Parathyroid adenoma (tissue), 2 donors: ENCODE results near the gene MESD.

Experiments used
- H2AFZ ChIP-seq: fragments of 300-600 bp; sonication (generic); one replicate; pipeline ENCODE4 v1.7.0; 2017; ENCODE audit warnings: antibody characterized with exemption, mild to moderate bottlenecking
- H3K27ac ChIP-seq: fragments of 300-600 bp; sonication (generic); one replicate; pipeline ENCODE4 v1.7.0; 2017
- H3K27me3 ChIP-seq: fragments of 300-600 bp; sonication (generic); one replicate; pipeline ENCODE4 v1.7.0; 2017; ENCODE audit warnings: low read length; ENCODE audit not compliant: control insufficient read depth, insufficient read depth
- H3K36me3 ChIP-seq: fragments of 300-600 bp; sonication (generic); one replicate; pipeline ENCODE4 v1.7.0; 2017; ENCODE audit warnings: low read length; ENCODE audit not compliant: control insufficient read depth, insufficient read depth
- H3K4me1 ChIP-seq: fragments of 300-600 bp; sonication (generic); one replicate; pipeline ENCODE4 v1.7.0; 2017; ENCODE audit warnings: control low read depth
- H3K4me2 ChIP-seq: fragments of 300-600 bp; sonication (generic); one replicate; pipeline ENCODE4 v1.7.0; 2017; ENCODE audit warnings: low read length
- H3K4me3 ChIP-seq: fragments of 300-600 bp; sonication (generic); one replicate; pipeline ENCODE4 v1.7.0; 2017; ENCODE audit warnings: low read depth, low read length
- H3K79me2 ChIP-seq: fragments of 300-600 bp; sonication (generic); one replicate; pipeline ENCODE4 v1.7.0; 2017; ENCODE audit warnings: control low read depth
- H3K9ac ChIP-seq: fragments of 300-600 bp; sonication (generic); one replicate; pipeline ENCODE4 v1.7.0; 2017; ENCODE audit warnings: mild to moderate bottlenecking
- H3K9me3 ChIP-seq: fragments of 300-600 bp; sonication (generic); one replicate; pipeline ENCODE4 v1.7.0; 2017; ENCODE audit warnings: low read length; ENCODE audit not compliant: control insufficient read depth
- TF ChIP-seq, protein P1 (sequence below): fragments of 300-600 bp; sonication (generic); IDR thresholded peaks from one replicate; pipeline ENCODE4 v1.7.0; 2017; ENCODE audit warnings: antibody characterized with exemption, mild to moderate bottlenecking
- donor health status: primary hyperparathyroidism.

MESD gene

DNA sequence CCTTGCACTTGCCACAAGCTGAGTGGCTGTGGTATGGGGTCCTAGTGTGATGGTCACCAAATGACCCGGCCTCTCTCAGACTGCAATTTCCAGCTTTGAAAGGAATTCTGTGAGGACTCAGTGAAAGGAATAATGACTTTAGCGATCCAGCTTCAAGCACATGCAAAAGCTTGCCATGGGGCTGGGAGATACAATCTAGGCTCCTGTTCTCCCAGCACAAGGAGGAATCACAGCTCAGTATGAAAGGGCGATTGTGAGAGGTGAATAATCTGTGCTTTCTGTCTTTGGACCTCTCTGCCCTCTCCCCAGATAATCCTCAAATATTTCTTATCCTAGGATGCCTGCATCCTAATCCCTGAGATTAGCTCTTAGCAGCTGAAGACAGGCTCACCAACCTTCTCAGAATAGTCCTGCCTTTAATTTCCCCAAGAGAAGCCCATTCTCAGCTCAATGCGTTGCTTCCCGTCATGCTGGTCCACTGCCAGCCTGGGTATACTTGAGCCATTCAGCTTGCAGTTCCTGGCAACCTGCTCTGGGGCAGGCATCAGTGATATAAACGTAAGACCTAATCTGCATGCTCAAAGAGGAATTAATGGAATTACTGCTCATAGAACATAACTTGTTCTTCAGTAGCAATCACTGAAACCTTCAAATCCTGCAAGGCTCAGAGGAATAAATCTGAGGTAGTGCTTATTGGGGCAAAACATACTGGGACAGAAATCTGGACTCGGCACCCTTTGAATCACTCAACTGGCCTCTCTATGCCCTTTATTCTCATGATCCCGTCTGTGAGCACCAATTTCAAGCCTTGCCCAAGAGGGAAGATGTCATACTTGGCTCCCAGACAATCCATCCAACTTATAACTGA is 26.2 kb upstream of the MESD start:
- no peak overlapping the region for H3K9ac ChIP-seq
- TF ChIP-seq, protein P1, sequence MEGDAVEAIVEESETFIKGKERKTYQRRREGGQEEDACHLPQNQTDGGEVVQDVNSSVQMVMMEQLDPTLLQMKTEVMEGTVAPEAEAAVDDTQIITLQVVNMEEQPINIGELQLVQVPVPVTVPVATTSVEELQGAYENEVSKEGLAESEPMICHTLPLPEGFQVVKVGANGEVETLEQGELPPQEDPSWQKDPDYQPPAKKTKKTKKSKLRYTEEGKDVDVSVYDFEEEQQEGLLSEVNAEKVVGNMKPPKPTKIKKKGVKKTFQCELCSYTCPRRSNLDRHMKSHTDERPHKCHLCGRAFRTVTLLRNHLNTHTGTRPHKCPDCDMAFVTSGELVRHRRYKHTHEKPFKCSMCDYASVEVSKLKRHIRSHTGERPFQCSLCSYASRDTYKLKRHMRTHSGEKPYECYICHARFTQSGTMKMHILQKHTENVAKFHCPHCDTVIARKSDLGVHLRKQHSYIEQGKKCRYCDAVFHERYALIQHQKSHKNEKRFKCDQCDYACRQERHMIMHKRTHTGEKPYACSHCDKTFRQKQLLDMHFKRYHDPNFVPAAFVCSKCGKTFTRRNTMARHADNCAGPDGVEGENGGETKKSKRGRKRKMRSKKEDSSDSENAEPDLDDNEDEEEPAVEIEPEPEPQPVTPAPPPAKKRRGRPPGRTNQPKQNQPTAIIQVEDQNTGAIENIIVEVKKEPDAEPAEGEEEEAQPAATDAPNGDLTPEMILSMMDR, result no peak
- no peaks in the 10 kb centered on the region for H3K4me1 ChIP-seq
- no peaks in the 10 kb centered on the region for H3K9me3 ChIP-seq
- H3K36me3 ChIP-seq, result no peaks in the 10 kb centered on the region
- no peak overlapping the region for H3K27ac ChIP-seq
- peaks cover 3% of the 10 kb centered on the region for H3K79me2 ChIP-seq
- no peaks in the 10 kb centered on the region for H3K27me3 ChIP-seq
- no peak overlapping the region for H3K4me3 ChIP-seq
- no peak overlapping the region for H3K4me2 ChIP-seq
- H2AFZ ChIP-seq, result no peak overlapping the region

DNA sequence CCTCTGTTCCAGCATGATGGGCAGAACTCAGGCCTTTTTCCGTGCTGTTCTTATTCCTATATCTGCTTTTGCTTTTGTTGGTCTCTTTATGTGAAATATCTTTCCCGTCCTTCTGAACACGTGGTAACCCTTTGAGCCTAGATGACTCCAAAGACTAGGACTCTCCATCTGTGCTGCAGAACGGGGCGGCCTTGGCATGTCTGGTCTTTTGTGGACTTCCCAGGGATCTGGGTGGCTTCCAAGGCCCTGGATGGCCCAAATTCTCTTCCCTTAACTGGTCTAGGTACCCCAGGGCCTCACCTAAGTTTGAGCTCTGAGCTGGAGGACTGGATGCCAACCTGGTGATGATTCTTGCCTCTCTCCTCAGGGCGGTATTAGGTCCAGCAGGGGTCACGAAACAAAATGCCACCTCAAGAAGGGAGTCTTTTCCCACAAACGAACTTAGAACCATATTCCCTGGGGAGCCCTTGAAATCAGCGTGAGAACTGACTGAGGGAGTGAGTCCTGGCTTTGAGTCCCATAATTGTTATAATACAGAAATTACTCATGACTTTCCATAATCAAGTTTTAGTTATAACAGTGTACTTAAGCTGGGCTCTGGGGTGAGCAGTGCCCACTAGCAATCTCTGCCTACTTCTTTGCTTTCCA is 25.0 kb upstream of the MESD start:
- Histone ChIP-seq H2AFZ (no peak overlapping the region), H3K27ac (no peak overlapping the region), H3K4me1 (no peaks in the 10 kb centered on the region), H3K27me3 (no peaks in the 10 kb centered on the region), H3K9ac (no peak overlapping the region), H3K9me3 (no peaks in the 10 kb centered on the region), H3K4me3 (no peak overlapping the region), H3K36me3 (no peaks in the 10 kb centered on the region), H3K4me2 (no peak overlapping the region), H3K79me2 (peaks cover 3% of the 10 kb centered on the region)
- TF ChIP-seq, protein P1, result no peak

DNA sequence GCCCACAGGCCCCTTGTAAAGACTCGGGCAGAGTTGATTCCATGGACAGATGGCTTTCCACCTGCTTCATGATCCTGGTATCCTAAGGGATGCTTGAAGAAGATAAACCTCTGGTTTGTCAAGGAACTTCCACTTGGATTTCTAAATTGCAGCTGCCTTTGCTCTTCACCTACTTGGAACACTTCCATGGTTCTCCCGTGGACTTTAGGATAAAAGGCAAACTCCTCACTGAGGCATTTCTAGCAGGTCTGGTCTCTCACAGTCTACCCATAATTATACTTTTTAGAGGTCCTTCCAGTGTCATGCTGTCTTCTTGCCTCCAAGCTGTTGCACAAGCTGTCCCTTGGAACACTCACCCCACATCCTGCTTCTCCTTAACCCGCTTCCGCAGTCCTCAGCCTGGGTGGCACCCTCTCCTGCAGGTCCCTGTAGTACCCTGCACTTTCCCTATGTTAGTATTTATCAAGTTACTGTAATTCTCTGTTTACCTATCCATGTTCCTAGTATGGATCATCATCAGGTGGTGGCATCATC is 23.8 kb upstream of the MESD start:
- H3K27ac ChIP-seq, result no peak overlapping the region
- no peaks in the 10 kb centered on the region for H3K9me3 ChIP-seq
- H3K4me1 ChIP-seq, result no peaks in the 10 kb centered on the region
- no peak overlapping the region for H3K4me2 ChIP-seq
- no peak overlapping the region for H3K9ac ChIP-seq
- TF ChIP-seq, protein P1, result no peak
- no peaks in the 10 kb centered on the region for H3K27me3 ChIP-seq
- H3K36me3 ChIP-seq, result no peaks in the 10 kb centered on the region
- no peak overlapping the region for H3K4me3 ChIP-seq
- no peak overlapping the region for H2AFZ ChIP-seq
- H3K79me2 ChIP-seq, result peaks cover 3% of the 10 kb centered on the region

DNA sequence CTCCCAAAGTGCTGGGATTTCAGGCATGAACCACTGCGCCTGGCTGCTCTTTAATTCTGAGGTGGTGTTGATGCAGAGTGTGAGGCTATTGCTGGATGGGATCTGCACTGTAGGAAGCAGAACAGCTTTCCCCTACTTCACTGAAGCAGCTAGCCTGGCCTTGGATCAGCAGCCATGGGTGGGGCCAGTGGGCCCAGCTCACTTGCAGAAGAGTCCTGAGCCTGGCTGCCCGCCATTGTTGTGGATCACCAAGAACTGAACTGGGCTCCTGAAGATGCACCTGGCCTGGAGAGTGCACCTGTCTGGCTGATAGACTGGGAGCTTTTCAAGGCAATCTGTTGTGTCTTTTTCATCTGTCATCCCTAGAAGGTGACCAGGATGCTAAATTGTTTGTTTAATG is 23.0 kb upstream of the MESD start:
- Histone ChIP-seq H3K9me3 (no peaks in the 10 kb centered on the region), H3K4me3 (no peak overlapping the region), H3K4me2 (no peak overlapping the region), H2AFZ (no peak overlapping the region), H3K36me3 (no peaks in the 10 kb centered on the region), H3K79me2 (peaks cover 3% of the 10 kb centered on the region), H3K4me1 (no peaks in the 10 kb centered on the region), H3K9ac (no peak overlapping the region), H3K27me3 (no peaks in the 10 kb centered on the region), H3K27ac (no peak overlapping the region)
- TF ChIP-seq, protein P1, result no peak
